Glomerular endothelial cell (primary cell): ENCODE results near the gene ZHX3. TPM values are rescaled to one million over a fixed set of nuclear protein-coding genes. Genes with fewer than 3 reads are reported as not detected.

Experiments
- DNase-seq: peaks from one replicate; pipeline ENCODE4 v3.0.0-alpha.2; 2011; ENCODE audit warnings: low read depth, low spot score; ENCODE audit errors: extremely low read depth
- total RNA-seq: library from RNA; depleted of rRNA; stranded (reverse); fragments of >200 nt; gene quantifications from 2 replicates; pipeline ENCODE4 v1.2.3, GENCODE V29; 2015

Gene ZHX3, protein sequence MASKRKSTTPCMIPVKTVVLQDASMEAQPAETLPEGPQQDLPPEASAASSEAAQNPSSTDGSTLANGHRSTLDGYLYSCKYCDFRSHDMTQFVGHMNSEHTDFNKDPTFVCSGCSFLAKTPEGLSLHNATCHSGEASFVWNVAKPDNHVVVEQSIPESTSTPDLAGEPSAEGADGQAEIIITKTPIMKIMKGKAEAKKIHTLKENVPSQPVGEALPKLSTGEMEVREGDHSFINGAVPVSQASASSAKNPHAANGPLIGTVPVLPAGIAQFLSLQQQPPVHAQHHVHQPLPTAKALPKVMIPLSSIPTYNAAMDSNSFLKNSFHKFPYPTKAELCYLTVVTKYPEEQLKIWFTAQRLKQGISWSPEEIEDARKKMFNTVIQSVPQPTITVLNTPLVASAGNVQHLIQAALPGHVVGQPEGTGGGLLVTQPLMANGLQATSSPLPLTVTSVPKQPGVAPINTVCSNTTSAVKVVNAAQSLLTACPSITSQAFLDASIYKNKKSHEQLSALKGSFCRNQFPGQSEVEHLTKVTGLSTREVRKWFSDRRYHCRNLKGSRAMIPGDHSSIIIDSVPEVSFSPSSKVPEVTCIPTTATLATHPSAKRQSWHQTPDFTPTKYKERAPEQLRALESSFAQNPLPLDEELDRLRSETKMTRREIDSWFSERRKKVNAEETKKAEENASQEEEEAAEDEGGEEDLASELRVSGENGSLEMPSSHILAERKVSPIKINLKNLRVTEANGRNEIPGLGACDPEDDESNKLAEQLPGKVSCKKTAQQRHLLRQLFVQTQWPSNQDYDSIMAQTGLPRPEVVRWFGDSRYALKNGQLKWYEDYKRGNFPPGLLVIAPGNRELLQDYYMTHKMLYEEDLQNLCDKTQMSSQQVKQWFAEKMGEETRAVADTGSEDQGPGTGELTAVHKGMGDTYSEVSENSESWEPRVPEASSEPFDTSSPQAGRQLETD
- 13.8 and 16.9 TPM in 2 replicates for total RNA-seq

DNA sequence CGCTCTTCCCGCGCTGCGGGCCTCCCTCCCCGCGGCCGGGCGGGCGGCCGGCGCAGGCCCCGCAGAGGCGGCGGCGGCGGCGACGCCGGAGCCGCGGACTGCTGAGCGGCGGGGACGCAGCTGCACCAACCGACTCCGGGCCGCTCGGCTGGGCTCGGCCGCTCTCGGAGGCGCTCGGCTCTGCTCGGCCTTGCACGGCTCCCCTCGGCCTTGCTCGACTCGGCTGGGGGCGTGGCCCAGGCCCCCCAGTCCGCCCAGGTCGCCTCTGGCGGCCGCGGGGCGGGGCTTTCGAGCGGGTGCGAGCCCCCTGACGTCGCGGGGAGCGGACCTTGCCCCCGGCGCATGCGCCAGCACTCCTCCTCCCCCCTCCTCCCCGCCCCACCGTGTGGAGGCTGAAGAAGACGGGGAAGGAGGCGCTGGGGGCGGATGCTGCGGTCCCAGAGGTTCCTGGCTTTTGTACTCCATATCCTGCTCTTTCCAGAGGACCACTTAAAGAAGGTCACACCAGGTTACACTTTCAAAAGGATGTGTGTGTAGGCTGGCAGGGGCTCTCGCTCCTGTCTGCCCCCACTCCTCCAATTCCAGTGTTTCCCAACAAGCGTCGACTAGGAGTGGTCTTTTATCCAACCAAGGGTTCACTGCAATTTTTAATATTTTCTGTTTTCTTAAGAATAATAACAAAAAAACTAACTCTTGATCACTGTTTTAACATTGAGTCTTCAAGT lies at the start of gene ZHX3:
TSS of gene ZHX3 (minus strand) at position 186 of the 725 bp plus-strand sequence. CDS start 112,815 bp downstream, outside the sequence.
- no peak for DNase-seq

DNA sequence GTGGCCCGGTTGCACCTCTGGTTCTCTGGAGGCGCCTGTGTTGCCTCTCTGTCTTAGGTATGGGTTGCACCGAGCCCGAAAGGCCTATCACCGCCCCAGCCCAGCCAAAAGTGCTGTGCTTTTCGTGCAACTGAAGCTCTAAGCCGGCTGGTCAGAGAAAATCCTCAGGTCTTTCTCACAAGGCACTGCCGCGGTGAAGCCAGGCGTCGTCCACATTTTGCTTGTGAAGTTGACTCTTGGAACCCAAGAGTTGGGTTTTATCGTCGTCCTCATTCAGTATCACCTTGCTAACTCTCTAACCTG lies 49.8 kb upstream of the ZHX3 start:
- DNase-seq, result no peak

DNA sequence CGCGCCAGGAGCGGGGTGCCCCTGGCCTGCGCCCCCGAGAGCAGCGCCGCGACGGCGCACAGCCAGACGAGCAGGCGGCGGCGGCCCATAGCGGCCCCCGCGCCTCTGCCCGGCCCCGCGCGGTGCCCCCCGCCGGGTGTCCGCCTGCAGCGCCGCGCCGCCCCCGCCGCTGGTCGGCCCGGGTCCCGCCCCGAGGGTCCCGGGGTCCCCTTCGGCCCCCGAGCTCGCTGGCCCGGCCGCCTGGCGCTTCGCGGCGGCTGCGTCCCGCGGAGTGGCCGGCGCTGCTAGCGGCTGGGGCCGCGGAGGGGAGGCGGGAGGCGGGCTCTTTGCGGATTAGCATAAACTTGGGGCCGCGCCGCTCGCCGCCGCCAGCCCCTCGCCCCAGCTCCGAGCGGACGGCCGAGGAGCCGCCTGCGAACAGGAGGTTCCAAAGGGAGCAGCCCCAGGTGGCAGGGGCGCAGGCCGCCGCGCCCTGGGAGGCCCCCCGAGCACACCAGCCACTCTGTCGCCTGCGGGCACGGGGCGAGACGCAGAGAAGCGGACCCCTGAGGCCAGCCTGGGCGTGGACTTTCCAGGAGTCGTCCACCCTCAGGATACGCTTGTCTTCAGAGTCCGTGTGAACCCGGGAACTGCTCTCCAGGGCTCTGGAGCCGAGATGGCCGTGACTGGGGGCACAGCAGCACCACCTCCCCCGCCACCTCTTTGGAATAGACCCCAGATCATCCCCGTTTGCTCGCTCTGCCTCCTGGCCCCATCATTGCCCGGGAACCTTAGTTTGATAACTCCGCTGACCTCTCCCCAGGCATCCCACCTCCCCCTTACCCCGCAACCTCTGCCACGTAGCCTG lies 49.2 kb upstream of the ZHX3 start, which contains the start of gene EMILIN3:
TSS of gene EMILIN3 (minus strand) at position 273 of the 847 bp plus-strand sequence. CDS start at position 89, 184 bp downstream.
- DNase-seq, result no peak

DNA sequence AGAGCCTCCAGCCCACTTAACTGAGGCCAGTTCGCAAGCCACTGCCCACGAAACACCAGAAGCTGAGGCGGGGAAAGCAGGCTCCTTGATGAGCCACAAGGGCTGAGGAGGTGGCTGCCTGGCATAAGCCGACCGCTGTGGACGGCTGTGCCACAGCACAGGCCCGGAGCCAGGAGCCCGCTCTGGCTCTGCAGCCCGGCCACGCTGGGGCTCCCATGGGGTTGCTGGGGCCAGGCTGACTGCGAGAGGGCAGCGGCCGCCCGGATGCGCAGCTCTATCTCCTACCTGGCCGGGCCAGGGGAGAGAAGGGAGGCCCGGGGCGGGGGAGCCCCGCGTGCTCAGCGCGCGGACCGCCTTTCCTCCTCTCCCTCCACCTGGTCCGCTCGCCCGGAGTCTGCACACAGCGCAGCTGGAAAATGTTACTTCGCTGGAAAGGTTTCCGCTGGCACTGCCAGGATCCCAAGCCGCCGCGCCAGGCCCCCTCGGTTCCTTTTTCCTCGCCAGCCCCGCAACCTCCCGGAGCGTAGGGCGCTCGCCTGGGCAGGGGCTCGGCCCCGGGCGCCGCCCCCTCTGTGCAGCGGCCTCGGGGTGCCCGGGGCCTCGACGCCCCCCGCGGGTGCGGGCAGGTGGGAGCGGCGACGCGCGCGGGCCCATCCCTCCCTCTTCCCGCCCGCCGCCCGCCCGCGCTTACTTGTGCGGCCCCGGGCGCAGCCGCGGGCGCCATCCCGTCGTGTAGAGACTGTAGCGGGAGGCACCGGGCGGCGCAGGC lies 48.4 kb upstream of the ZHX3 start:
- DNase-seq, result no peak

DNA sequence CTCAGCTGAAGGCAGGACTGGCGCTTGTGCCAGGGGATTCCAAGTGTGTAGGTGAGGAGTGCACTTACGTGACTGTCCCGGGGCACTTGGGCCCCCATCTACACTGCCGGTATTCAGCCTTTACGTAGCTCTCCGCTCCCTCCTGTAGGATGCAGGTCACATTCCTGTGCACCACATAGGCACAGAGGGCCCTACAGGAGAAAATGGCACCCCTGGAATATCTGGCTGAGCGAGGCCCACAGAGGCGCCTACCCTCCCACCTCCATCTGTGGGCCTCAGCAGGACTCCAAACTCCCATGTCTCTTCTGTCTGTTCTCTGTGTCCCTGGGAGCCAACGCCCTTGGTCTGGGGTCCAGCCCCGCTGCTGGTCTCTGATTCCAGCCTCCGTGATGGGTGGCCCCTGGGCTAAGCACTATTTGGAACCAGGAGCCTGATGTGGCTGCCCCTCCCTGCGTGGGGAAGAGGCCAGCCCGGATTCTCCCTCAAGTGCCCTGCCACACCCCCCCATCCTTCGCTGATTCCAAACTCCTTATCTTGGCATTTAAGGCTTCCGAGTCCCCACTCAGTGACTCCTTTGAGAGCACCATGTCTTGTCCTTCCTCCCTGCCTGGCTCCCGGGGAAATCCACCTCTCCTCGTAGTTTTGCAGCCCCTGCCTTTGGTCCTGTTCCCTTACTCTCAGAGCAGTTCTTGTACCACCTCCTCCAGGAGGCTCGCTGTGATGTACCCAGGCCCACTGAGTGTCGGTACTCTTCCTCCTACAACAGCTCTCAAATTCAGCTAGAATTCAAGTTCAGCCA lies 47.6 kb upstream of the ZHX3 start:
- no peak for DNase-seq

DNA sequence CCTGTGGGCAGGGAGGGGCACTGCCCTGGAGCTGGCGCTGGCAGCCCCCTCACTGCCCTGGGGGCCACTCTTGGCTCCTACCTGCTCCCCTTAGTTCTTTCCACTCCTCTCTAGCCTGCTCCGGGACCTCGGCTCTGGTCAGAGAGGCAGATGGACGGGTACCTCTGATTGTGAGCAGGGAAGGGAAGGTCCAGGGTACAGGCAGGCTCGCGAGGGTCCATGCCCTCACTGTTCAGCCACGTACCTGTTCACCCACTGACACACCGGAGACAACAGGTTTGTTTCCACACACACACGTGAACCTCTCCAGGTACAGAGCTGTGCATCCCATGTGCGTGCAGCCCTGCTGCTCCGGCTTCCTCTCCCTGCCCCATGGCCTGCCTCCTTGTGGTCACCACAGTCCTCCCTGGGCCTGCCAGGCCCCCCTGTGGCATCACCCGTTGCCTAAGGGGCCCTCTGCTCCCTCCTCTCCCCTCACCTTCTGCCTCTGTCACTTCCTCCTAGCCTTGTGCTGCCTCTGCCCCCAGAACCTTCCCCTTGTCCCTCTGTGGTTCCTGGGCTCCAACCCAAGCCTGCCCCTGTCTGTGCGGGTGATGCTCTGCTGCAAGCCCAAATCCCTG lies 46.8 kb upstream of the ZHX3 start:
- DNase-seq, result no peak

DNA sequence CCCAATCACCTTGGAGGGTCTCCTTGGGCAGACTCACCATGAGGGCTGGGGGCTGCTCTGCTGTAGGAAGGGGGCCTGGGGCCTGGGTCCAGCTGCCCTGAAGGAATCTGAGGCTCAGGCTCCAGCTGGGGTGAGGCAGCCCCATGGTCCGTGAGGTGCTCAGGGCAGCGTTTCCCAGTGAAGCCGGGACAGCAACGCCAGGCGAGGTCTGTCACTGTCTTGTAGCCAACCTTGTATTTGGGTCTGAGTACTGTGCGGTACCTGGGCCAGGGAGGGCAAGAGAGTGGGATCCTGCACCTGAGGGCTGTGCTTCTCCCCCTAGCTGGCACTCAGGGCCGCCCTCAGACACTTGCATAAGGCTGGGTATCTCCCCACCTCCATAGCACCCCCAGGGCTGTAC lies 46.1 kb upstream of the ZHX3 start:
- no peak for DNase-seq

DNA sequence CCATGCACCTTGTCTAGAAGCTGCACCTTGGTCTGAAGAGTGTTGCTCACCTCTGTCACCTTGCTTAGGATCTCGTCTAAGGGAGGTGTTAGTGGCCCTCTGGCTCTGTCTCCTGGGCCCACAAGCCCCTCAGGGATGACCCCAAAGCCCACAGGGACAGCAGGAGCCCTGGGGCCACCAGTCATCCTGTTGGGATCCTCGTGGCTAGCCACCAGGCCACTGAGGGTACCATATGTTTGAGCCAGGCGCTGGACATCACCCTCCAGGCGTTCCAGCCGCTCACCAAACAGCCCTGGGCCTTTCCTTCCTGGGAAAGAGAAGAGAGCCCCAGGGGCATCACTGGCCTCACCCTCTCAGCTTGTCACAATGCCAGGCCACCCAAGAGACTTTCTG lies 45.2 kb upstream of the ZHX3 start:
- no peak for DNase-seq

DNA sequence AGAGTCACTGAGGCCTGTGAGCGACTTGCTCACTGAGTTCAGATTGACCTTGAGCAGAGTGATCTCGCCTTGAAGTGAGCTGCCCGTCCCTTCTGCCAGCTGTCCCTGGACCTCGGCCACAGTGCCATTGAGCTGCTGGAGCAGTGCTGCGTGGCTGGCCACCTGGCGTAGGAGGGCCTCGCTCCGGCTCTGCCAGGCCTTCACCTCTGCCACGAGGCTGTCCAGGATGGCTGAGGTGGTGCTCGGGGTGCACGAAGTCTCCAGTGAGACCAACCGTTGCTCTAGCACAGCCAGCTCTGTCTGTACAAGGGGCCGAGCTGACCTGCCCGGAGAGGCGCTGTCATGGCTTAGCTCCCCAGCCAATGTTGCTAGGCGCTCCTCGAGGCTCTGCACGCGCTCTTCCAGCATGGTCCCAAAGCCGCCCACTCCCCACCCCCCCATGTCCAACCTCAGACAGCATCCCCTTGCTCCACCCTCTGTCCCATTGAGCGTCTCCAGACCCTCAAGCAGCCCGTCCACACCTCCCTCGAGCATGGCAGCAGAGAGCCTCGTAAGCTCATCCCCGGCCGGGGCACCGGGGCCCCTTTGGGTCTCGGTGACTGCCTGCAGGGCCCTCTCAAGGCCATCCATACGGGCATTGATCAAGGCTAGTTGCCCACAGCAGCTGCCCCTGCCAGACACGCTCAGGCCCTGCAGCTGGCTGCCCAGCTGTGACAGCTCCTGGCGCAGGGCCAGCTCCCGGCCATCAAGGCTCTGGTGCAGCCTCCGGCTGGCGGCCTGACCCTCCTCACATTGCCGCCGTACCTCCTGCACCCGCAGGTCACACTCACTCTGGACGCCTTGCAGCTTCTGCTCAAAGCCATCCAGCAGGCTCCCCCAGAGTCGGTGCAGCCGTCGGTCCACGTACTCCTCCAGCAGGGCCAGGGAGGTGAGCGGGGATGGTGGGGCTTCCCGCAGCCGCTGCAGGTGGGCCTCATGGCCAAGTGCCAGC lies 44.5 kb upstream of the ZHX3 start:
- DNase-seq, result no peak

DNA sequence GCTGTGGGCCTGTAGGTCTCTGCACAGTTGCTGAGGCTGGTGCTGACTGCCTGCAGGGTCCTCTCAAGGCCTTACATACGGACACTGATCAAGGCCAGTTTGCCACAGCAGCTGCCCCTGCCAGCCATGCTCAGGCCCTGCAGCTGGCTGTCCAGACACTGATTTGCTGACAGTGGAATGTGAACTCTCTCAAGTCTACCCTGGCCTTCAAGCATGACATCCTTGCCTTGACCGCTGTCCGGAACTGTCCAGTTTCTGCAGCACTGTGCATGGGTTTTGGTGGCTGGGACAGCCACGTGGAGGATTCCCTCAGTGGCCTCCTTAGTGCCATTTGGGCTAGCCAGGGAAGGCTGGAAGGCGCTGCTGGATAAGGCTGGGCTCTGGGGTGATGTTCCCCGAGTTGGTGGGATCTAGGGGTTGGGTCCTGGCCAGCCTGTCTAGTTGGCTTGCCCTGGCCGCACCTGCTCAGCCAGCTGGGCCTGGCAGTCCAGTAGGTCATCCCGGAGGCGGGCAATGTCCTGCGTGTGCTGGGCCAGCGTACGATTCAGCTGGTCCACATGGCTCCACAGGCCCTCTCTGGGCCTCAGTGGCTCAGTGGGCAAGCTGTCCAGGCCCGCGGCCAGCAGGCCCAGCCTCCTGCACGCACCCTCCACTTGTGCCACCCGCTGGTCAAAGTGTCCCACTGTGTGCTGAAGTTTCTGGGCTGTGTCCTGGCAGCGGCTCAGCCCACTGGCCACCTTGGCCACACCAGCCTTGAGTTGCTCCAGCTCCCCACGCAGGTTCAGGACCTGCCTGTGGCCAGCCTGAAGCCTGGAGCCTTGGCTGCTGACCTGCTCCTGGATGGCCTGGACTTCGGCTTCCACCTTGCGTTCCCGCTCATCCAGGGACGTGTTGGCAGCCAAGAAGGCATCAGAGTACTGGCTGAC lies 43.6 kb upstream of the ZHX3 start:
- DNase-seq, result no peak

DNA sequence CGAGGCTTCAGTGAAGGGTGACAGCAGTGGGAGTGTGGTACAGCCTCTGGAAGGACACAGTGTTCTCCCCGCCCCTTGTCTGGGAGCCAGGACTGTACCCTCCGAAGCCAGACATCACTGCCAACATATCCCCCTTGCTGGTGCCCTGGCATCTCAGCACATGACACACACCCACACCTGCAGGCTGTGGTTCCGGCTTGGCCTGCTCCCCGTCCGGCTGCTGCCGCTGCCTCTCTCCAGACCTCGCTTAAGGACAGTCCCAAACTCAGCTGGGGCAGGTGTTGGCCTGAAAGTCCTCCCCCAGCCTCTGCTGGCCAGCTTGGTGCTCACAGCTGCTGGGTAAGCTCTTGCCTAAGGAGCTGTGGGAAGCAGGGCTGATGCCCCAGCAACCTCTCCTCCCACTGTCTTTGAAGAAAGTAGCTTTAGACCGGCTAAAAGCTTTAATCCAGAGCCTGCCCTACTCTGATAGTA lies 42.0 kb upstream of the ZHX3 start:
- DNase-seq, result no peak

DNA sequence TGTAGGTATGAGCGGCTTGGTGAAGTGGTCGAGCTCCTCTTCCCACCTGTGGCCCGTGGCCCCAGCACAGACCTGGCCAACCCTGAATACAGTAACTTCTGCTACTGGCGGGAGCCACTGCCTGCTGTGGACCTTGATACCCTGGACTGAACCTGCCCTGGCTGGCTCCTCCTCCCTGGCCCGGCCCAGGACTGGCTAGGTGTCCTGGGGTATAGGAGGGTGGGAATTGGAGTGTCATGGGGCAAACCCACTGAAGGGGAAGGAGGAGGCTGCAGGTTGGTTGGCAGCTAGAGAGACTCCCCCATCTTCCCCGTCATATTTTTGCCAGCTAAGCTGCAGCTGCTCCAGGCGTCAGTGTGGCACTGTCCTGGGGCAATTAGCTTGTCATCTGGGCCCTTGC lies 41.2 kb upstream of the ZHX3 start:
- DNase-seq, result no peak

DNA sequence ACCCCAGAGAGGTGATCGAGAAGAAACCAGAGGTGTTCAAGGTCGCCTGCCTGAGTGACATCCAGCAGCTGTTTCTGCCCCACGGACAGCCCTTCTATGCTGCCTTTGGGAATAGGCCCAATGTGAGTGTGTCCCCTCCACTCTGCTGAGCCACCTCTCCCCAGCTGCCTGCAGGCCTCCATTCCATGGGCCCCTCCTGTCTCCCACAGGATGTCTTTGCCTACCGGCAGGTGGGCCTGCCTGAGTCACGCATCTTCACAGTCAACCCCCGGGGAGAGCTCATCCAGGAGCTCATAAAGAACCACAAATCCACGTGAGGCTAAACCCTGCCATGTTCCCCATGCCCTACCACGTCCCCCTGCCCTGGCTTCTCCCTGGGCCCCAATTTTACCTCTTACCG lies 40.7 kb upstream of the ZHX3 start:
- DNase-seq, result no peak

DNA sequence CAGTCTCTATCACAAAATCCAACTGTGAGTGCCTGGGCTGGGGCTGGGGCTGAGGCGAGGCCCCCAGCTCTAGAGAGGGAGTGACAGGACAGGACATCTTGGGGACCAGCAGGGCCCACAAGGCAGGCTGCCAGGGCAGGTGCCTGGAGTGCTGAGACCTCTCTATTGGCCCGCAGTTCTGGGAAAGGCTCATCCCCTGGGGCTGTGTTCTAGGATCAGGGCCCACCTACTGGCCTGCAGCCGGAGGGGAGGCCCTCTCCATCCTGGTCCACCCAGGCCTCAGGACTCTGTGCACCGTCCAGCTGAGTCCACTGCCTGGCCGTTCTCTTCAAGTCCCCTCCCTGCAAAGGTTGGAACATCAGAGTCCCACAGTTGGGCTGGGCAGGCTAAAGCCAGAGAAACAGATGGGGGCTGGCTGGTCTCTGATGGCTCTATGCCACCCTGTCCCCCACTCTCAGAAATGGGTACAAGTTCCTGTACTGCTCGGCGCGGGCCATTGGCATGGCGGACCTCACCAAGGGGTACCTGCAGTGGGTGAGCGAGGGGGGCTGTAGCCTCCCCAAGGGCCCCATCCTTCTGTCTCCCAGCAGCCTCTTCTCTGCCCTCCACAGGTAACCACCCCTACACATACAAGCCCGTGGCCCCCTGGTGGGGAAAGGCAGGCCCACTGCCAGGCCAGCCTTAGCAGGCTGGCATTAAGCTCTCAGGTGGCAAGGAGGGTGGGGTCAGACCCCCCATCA lies 40.1 kb upstream of the ZHX3 start:
- DNase-seq, result no peak

DNA sequence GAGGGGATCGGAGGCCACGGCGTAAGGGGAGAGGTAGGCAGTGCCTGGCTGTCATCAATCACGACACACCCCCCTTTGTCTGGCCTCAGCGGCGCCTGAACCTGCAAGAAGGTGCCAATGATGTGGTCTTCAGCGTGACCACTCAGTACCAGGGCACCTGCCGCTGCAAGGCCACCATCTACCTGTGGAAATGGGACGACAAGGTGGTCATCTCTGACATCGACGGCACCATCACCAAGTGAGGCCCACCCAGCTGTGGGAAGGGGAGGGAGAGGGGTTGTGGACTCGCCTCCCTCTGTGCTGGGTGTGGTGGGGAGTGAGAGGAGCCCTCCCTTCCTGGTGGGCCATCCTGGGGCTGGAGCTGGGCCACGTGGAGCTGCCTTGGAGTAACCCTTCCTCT lies 39.4 kb upstream of the ZHX3 start:
- no peak for DNase-seq
